Measurements from ENCODE around the gene MAML3. TPM values are rescaled to one million over a fixed set of nuclear protein-coding genes. Genes with fewer than 3 reads are reported as not detected.

MAML3 gene
- total RNA-seq, 1 experiment from 2014 or later = 0.43 TPM

Other genes with a start within 250 kb of the MAML3 start
- gene SCOC, start 219.5 kb upstream of the MAML3 start, total RNA-seq (2014; rRNA removed; shearing (Covaris generic)) = 61.4 and 97.0 TPM in 2 replicates